ENCODE results near the gene TIAM1.

DNA sequence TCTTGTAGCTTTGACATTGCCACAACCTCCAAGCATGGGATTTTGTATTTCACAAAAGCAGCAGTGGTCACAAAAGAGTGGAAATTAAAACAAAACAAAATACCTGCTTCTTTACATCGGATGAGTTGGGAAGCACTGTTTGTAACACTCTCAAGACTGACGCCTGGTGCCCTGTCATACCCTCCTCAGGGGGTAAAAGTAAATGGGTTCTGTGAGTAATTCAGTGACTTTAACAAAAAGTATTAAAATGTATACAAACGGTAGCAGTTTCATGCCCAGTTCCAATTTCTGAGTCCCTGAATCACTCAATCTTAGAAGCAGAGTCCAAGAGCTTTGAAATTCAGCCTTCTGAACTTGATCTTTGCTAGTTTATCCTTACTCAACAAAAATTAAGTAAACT lies 152.5 kb downstream of the TIAM1 start:
- TF ChIP-seq, protein P1, sequence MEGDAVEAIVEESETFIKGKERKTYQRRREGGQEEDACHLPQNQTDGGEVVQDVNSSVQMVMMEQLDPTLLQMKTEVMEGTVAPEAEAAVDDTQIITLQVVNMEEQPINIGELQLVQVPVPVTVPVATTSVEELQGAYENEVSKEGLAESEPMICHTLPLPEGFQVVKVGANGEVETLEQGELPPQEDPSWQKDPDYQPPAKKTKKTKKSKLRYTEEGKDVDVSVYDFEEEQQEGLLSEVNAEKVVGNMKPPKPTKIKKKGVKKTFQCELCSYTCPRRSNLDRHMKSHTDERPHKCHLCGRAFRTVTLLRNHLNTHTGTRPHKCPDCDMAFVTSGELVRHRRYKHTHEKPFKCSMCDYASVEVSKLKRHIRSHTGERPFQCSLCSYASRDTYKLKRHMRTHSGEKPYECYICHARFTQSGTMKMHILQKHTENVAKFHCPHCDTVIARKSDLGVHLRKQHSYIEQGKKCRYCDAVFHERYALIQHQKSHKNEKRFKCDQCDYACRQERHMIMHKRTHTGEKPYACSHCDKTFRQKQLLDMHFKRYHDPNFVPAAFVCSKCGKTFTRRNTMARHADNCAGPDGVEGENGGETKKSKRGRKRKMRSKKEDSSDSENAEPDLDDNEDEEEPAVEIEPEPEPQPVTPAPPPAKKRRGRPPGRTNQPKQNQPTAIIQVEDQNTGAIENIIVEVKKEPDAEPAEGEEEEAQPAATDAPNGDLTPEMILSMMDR (IDR thresholded peaks at IDR 0.05) = no peak
- no peak for TF ChIP-seq POLR2A (IDR thresholded peaks at IDR 0.05)

Measured in heart left ventricle (tissue), 13 donors.